SU-DHL-6 (cell line): ENCODE data around the gene FBN1.

Source experiments
- CTCF ChIP-seq: fragments of 200-600 bp; sonication (generic); IDR thresholded peaks from one replicate; pipeline ENCODE4 v1.5.1; 2017; ENCODE audit warnings: antibody characterized with exemption, mild to moderate bottlenecking, low read length, moderate library complexity; ENCODE audit not compliant: insufficient read depth, poor library complexity, severe bottlenecking
- EZH2phosphoT487 ChIP-seq: fragments of 200-600 bp; sonication (generic), shearing (Covaris generic); conservative IDR thresholded peaks from 2 replicates; pipeline ENCODE4 v1.6.1; 2018; ENCODE audit warnings: mild to moderate bottlenecking, antibody characterized with exemption, low read length, moderate library complexity, mixed read lengths

GRCh38 chr15:48595981-48596380 is 49.5 kb downstream of the FBN1 start:
- TF ChIP-seq CTCF (no peak), EZH2phosphoT487 (no peak)
